Gastroesophageal sphincter (tissue), 4 donors: ENCODE data around the gene XG. TPM values are rescaled to one million over a fixed set of nuclear protein-coding genes. Genes with fewer than 3 reads are reported as not detected.

ENCODE experiments used
- ATAC-seq: fragments of 150-250 bp; one replicate; pipeline ENCODE4 v1.9.1; 2016; ENCODE audit warnings: mild to moderate bottlenecking, moderate library complexity
- H3K27ac ChIP-seq, 4 donors: fragments of 200-600 bp; sonication (generic) in 3 of 4; 1 replicate in 3 of 4; 2 replicates in 1 of 4; pipeline ENCODE4 v1.5.1; 2016 to 2019
- H3K27me3 ChIP-seq: fragments of 200-600 bp; sonication (generic); one replicate; pipeline ENCODE4 v1.5.1; 2019
- H3K36me3 ChIP-seq, 2 donors: fragments of 200-600 bp; sonication (generic); one replicate each; pipeline ENCODE4 v1.5.1; 2019; ENCODE audit warnings: control low read depth in 1 of 2
- H3K4me1 ChIP-seq, 3 donors: fragments of 200-600 bp; sonication (generic); 1 replicate in 2 of 3; 2 replicates in 1 of 3; pipeline ENCODE4 v1.5.1; 2016 to 2019; ENCODE audit warnings: control low read depth in 2 of 3
- H3K4me3 ChIP-seq, 2 donors: fragments of 200-600 bp; sonication (generic); one replicate each; pipeline ENCODE4 v1.5.1; 2019; ENCODE audit warnings: mild to moderate bottlenecking in 1 of 2, moderate library complexity in 1 of 2
- H3K9me3 ChIP-seq, 3 donors: fragments of 200-600 bp; sonication (generic); one replicate each; pipeline ENCODE4 v1.5.1; 2017 to 2019; ENCODE audit warnings: control low read depth in 2 of 3
- EP300 ChIP-seq: sonication (generic); formaldehyde crosslinking; IDR thresholded peaks from one replicate; pipeline ENCODE4 v1.6.1; 2017; ENCODE audit warnings: antibody characterized with exemption, mild to moderate bottlenecking
- POLR2A ChIP-seq, 2 donors: fragments of 450-650 bp; IDR thresholded peaks; one replicate each; pipeline ENCODE4 v1.6.1; 2017; ENCODE audit warnings: antibody characterized with exemption in 2 of 2, mild to moderate bottlenecking in 2 of 2, moderate library complexity in 1 of 2
- POLR2AphosphoS5 ChIP-seq: sonication (generic); formaldehyde crosslinking; IDR thresholded peaks from one replicate; pipeline ENCODE4 v1.6.1; 2017; ENCODE audit warnings: antibody characterized with exemption
- WGBS, 2 donors: methylation state at CpG; one replicate each; pipeline ENCODE4 v1.1.5; 2018; ENCODE audit warnings: low coverage in 1 of 2; 5-methylcytosine and 5-hydroxymethylcytosine counted together
- total RNA-seq, 4 donors: library from RNA; depleted of rRNA; stranded (reverse); fragments of >200 nt; gene quantifications; one replicate each; pipeline ENCODE4 v1.1.0, GENCODE V29; 2016
- TF ChIP-seq, protein P1 (sequence below), 4 experiments: fragments of 200-600 bp in 2 of 4; fragments of 450-650 bp in 2 of 4; sonication (generic) in 1 of 4; IDR thresholded peaks; one replicate each; pipeline ENCODE4 v1.5.1; 2017 to 2019; ENCODE audit warnings: antibody characterized with exemption in 4 of 4, mild to moderate bottlenecking in 2 of 4, moderate library complexity in 2 of 4

XG gene
- total RNA-seq, 4 donors from 2014 or later, result 0.19 to 0.67 (median 0.47) TPM; not detected in 1

DNA sequence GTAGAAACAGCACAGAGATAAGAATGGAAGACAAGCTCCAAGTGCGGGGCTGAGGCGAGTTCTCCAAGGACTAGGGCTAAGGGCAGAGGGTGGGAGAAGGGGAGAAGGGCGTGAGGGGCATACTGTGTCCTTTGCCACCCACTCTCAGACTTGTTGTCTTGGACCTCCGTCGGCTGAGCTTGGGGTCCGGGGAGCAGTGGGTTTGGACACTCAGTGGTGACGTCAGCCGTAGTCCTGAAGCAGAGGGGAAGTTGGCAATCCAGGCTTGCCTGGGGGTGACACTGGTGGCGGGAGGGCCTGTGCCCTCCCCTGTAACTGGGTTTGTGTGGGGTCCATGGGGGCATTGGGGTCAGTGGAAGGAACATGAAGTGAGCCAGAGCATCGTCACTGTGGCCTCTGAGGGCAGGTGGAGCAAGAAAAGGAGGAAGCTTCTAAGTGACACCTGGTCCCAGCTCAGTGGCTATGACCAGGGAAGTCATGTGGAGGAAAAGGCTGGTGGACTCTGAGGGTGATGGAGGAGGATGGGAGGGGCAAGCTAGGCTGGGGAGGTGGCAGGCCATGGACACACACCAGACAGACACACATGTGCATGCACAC, 43.1 kb upstream of the XG start:
- Histone ChIP-seq H3K9me3 (no peaks in the 10 kb centered on the region), H3K36me3 (peaks cover 0 to 26% of the 10 kb centered on the region in 2 donors), H3K27ac (peak overlapping the region in 2 of 4 donors; percentile 67 to 69), H3K4me1 (peaks cover 18 to 86% (median 49%) of the 10 kb centered on the region in 3 donors), H3K4me3 (no peak overlapping the region), H3K27me3 (no peaks in the 10 kb centered on the region)
- TF ChIP-seq POLR2A (IDR thresholded peaks at IDR 0.05), result no peak
- TF ChIP-seq POLR2AphosphoS5, result no peak
- TF ChIP-seq, protein P1, sequence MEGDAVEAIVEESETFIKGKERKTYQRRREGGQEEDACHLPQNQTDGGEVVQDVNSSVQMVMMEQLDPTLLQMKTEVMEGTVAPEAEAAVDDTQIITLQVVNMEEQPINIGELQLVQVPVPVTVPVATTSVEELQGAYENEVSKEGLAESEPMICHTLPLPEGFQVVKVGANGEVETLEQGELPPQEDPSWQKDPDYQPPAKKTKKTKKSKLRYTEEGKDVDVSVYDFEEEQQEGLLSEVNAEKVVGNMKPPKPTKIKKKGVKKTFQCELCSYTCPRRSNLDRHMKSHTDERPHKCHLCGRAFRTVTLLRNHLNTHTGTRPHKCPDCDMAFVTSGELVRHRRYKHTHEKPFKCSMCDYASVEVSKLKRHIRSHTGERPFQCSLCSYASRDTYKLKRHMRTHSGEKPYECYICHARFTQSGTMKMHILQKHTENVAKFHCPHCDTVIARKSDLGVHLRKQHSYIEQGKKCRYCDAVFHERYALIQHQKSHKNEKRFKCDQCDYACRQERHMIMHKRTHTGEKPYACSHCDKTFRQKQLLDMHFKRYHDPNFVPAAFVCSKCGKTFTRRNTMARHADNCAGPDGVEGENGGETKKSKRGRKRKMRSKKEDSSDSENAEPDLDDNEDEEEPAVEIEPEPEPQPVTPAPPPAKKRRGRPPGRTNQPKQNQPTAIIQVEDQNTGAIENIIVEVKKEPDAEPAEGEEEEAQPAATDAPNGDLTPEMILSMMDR (IDR thresholded peaks at IDR 0.05), result no peak
- no peak for TF ChIP-seq EP300
- ATAC-seq, result no peak
- WGBS, 2 donors, result 77 to 84% methylated on average over 4 of the region's 10 CpGs

DNA sequence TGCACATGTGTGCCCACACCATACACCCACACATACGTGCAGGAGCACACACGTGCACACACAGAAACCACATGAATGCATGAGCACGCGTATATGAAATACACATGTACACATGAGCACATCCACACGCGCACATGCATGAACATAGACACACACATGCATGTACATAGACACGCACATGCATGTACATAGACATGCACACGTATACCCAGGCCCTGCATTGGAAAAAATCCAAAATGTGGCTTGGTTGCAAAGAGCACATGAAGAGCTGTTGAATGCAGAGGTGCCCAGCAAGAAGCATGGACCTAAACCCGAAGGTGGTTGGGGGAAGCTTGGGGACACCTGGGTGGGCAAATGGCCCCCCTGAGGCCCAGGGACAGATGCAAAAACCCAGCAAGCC, 42.3 kb upstream of the XG start:
- Histone ChIP-seq H3K4me1 (peaks cover 15 to 79% (median 40%) of the 10 kb centered on the region in 3 donors), H3K27me3 (no peaks in the 10 kb centered on the region), H3K36me3 (peaks cover 0 to 30% of the 10 kb centered on the region in 2 donors), H3K9me3 (no peaks in the 10 kb centered on the region), H3K27ac (peak overlapping the region in 3 of 4 donors; percentile 64 to 73 (median 69)), H3K4me3 (peak overlapping the region in 1 of 2 donors; percentile 24)
- TF ChIP-seq, protein P1 (IDR thresholded peaks at IDR 0.05), result no peak
- TF ChIP-seq EP300, result no peak
- no peak for TF ChIP-seq POLR2AphosphoS5
- no peak for TF ChIP-seq POLR2A (IDR thresholded peaks at IDR 0.05)
- 68 to 80% methylated on average over 7 to 9 of the region's 9 CpGs for WGBS, 2 donors
- no peak for ATAC-seq

DNA sequence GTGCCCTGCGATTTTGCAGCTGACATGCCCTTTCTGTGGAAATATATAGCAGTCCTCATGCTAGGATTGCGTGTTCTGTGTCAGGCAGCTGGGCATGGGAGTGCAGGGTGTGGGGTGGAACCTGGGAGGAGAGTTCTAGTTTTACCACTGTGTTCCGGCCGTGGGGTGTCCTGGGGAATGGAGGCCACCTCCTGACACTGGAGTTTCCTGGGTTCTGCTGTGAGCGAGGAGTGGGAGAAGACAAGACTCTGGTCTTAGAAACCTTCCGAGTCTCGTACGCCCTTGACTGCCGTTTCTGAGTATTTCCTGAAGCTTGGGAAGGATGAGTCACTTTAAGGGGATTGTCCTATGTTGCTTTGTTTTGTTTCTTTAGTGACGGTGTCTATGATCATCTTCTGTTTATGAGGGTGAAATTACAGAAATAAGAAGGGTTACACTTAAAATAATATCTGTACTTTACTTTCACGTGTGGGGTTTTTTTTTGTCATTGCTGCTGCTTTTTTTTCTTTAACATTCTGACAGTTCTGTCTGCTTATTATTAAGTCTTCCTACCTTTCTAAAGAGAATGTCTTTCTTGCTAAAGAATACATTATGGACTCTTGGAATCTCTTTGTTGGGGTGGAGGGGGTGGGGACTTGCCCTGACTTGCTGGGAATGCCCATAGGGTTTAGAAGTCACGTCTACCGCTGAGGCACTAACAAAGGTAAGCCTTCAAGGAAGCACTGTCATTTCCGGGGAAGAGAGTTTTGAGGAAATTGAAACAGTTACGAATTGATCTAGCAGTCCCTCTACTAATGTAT, 41.6 kb upstream of the XG start:
- Histone ChIP-seq H3K36me3 (peaks cover 0 to 36% of the 10 kb centered on the region in 2 donors), H3K27me3 (no peaks in the 10 kb centered on the region), H3K9me3 (no peaks in the 10 kb centered on the region), H3K27ac (peak overlapping the region in 3 of 4 donors; percentile 64 to 73 (median 69)), H3K4me1 (peaks cover 11 to 72% (median 36%) of the 10 kb centered on the region in 3 donors), H3K4me3 (peak overlapping the region in 1 of 2 donors; percentile 24)
- peak; percentile 62 for ATAC-seq
- peak; percentile 50 for TF ChIP-seq POLR2AphosphoS5
- TF ChIP-seq, protein P1 (IDR thresholded peaks at IDR 0.05), result no peak
- TF ChIP-seq EP300, result no peak
- TF ChIP-seq POLR2A (IDR thresholded peaks at IDR 0.05), result no peak
- WGBS, 2 donors, result 12 to 41% methylated on average over 6 to 14 of the region's 15 CpGs

DNA sequence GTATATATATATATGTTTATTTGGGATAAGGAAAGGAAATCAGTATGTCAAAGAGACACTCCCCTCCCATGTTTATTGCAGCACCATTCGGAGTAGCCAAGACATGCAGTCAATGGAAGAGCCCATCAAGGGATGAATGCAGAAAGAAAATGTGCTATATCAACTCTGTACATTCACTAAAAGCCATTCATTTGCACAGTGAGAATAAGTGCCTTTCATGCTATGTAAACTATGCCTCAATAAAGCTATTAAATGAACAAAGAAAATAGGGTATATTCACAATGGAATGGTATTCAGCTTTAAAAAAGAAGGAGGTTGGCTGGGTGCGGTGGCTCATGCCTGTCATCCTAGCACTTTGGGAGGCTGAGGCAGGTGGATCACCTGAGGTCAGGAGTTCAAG, 40.4 kb upstream of the XG start:
- H3K36me3 ChIP-seq, result peaks cover 0 to 48% of the 10 kb centered on the region in 2 donors
- peaks cover 7 to 60% (median 32%) of the 10 kb centered on the region in 3 donors for H3K4me1 ChIP-seq
- ATAC-seq, result no peak
- H3K27ac ChIP-seq, result no peak overlapping the region
- TF ChIP-seq EP300, result no peak
- no peak for TF ChIP-seq POLR2AphosphoS5
- TF ChIP-seq, protein P1 (IDR thresholded peaks at IDR 0.05), result no peak
- no peaks in the 10 kb centered on the region for H3K9me3 ChIP-seq
- H3K4me3 ChIP-seq, result no peak overlapping the region
- WGBS, 2 donors, result 57 to 86% methylated on average over 1 to 2 of the region's 2 CpGs
- H3K27me3 ChIP-seq, result no peaks in the 10 kb centered on the region
